Epidermal melanocyte (primary cell): ENCODE measurements around the gene NOS1.
"Not testable (repeated sequence)": the region's sequence is repeated elsewhere in the genome, so short reads cannot be mapped to it uniquely, and the experiment has no call there.

Experiments
- DNase-seq: peaks from one replicate; pipeline ENCODE4 v3.0.0; 2011; ENCODE audit warnings: low spot score; ENCODE audit not compliant: insufficient read length

The NOS1 gene

GRCh38 chr12:117272690-117273089, 88.7 kb downstream of the NOS1 start:
- DNase-seq: no peak

- no peak for DNase-seq
Observed at GRCh38 chr12:117262749-117263148, 98.7 kb downstream of the NOS1 start.

GRCh38 chr12:117261247-117261646, 100.2 kb downstream of the NOS1 start:
- no peak for DNase-seq

DNA sequence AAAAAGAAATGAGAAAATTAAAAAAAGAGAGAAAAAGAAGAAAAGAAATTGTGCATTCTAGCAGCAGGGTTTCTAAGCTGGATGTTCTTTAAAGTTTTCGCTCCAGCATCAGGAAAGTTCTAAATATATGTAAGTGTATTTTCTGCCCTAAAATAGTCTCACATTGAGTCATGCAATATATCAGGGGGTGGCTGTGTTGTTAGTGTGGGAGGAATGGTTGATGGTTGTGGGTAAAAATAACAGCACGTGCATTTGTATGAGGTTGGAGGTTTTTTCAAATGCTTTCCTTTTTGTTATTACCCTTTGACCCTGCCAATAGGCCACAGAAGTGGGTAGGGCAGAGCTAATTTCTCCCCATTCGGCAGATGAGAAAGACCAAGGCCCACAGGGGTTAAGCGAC, 106.0 kb downstream of the NOS1 start:
- DNase-seq: no peak

DNA sequence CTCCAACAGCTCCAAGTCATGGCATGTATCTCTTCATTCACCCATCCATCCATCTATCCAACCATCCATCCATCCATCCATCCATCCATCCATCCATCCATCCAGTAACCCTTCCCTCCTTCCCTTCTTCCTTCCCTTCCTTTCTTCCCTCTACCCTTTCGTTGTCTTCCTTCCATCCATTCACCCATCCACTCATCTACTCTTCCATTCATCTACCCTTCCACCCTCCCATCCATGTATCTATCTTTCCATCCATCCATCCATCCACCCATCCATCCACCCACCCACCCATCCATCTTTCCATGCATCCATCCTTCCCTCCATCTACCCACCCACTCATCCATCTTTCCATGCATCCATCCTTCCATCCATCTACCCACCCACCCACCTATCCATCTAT, 117.9 kb downstream of the NOS1 start:
- DNase-seq: no peak

DNA sequence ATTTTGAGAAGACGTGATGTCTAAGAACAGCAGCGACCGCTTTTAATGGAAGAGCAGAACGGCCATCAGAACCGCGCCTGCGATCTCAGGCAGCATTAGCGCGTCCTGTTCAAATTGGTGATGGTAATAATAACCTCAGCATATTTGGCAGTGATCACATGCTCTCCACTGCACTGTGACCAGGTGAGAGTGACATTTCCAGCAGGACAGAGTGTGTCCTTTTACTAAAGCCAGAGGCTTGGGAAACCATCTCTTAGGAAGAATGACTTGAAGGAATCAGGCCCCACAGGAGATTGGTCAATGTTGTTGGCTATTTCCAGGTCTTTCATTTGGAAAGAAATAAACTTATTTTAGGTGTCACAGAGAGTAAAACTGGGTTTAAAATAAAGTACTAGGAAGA, 119.7 kb downstream of the NOS1 start:
- no peak for DNase-seq

DNA sequence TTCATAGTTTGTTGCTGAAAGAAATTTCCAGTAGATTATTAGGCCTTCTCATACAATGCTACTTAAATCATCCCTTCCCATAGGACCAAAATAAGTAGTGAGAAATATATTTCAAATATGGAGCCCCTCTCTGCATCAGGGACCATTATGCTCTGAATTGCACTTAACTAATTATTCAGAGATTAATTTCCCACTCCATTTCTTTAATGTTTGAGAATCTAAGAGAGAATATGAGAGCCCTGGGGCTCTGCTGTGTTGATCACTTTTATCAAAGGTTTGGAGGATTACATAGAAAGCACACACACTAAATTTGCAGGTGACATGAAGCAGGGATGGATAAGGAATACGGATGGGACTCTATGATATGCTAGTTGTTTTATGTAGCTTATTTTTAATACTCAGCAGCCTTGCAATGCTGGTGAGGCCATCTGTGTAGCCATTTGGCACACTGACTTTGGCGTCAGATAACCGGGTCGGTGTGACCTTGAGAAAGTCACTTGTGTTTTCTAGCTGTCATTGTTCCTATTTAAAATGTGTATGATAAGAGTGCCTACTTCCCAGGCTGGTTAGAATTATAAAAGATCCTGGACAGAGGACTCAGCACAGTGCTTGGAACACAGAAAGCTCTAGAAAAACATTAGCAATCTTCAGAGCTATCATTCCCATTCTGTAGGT, 121.2 kb downstream of the NOS1 start:
- DNase-seq: no peak

- no peak for DNase-seq
Observed at GRCh38 chr12:117236456-117237001, 124.9 kb downstream of the NOS1 start.

- DNase-seq: no peak
Observed at GRCh38 chr12:117235261-117235660, 126.2 kb downstream of the NOS1 start.

- DNase-seq: no peak
Observed at GRCh38 chr12:117234441-117234840, 127.0 kb downstream of the NOS1 start.

GRCh38 chr12:117231750-117232149, 129.7 kb downstream of the NOS1 start:
- DNase-seq: no peak

DNA sequence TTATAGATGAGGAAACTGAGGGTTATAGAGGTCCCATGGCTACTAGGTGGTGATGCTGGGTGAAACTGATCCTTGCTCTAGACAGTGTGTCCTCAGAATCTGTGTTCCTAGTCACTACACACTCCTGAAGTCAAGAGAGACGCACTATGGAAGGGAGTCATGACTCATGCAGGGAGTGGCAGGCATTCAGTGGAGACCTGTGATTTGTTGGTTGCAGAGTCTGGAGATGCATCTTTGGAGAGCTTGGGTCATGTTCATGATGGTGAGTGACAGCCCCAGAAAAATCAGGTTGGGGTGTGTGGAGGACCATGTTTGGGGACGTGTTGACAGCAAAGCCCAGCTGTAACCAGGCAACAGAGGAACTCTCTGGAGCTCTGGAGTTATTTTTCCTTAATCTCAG, 133.2 kb downstream of the NOS1 start:
- DNase-seq: no peak

GRCh38 chr12:117227000-117227653, 134.3 kb downstream of the NOS1 start:
- DNase-seq: no peak

- no peak for DNase-seq
Observed at GRCh38 chr12:117226505-117226904, 134.9 kb downstream of the NOS1 start.

- no peak for DNase-seq
Observed at GRCh38 chr12:117225179-117225578, 136.2 kb downstream of the NOS1 start.

- not testable (repeated sequence) for DNase-seq
Observed at GRCh38 chr12:117220947-117221346, 140.5 kb downstream of the NOS1 start.

- no peak for DNase-seq
Observed at GRCh38 chr12:117218149-117218548, 143.3 kb downstream of the NOS1 start.

- DNase-seq: no peak
Observed at GRCh38 chr12:117216686-117217085, 144.7 kb downstream of the NOS1 start.

GRCh38 chr12:117214797-117215196, 146.6 kb downstream of the NOS1 start:
- no peak for DNase-seq

GRCh38 chr12:117213295-117213808, 148.1 kb downstream of the NOS1 start:
- no peak for DNase-seq

DNA sequence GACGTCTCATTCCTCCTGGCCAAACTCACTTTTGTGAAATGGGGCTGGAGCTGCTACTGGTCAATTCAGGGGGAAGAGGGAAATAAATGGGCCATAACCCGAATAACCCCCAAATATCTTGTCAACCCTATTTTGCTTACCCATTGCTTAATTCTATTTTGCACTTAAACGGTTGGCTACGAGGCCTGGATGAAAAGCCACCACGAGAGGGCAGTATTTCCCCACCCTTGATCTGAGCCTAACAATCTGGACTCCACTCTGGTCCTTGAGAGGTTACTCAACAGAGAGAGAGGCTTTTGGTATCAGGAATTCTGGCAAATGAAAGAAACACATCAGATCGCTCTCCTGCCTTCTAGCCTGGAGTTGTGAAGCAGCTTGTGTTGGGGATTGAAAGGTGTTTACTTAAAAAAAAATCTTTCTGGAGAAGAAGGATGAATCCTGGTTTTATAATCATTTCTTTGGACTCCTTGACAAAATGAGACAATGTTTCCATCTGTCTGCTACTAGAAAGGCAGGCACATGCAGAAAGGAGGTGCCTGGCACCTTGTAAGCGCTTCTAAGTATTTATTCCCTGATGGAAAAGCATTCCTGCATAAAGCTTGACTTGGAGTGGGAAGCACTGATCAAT, 148.7 kb downstream of the NOS1 start:
- peak; percentile 95 for DNase-seq

GRCh38 chr12:117210266-117210918, 151.0 kb downstream of the NOS1 start:
- no peak for DNase-seq
